Breast epithelium (tissue), 4 donors: ENCODE data around the gene SPNS2. TPM values are rescaled to one million over a fixed set of nuclear protein-coding genes. Genes with fewer than 3 reads are reported as not detected.

Experiments used
- DNase-seq, 2 donors: peaks; one replicate each; pipeline ENCODE4 v3.0.0-alpha.2; 2019; ENCODE audit warnings: low spot score in 2 of 2
- H3K27ac ChIP-seq, 2 donors: fragments of 200-600 bp; sonication (generic) in 1 of 2; one replicate each; pipeline ENCODE4 v1.5.1; 2016 to 2019; ENCODE audit warnings: mild to moderate bottlenecking in 1 of 2
- H3K27me3 ChIP-seq, 2 donors: fragments of 200-600 bp; sonication (generic) in 1 of 2; one replicate each; pipeline versions ENCODE4 v1.5.1 to v1.6.0; 2017 to 2019; ENCODE audit warnings: control low read depth in 1 of 2, mild to moderate bottlenecking in 1 of 2
- H3K36me3 ChIP-seq: fragments of 200-600 bp; one replicate; pipeline ENCODE4 v1.5.1; 2019
- H3K4me1 ChIP-seq, 2 donors: fragments of 200-600 bp; sonication (generic); one replicate each; pipeline ENCODE4 v1.5.1; 2016 to 2019; ENCODE audit warnings: control low read depth in 1 of 2
- H3K4me3 ChIP-seq, 3 donors: fragments of 200-600 bp; sonication (generic); 1 replicate in 2 of 3; 2 replicates in 1 of 3; pipeline ENCODE4 v1.5.1; 2016 to 2019; ENCODE audit warnings: mild to moderate bottlenecking in 3 of 3, moderate library complexity in 2 of 3
- H3K9me3 ChIP-seq, 2 donors: fragments of 200-600 bp; sonication (generic) in 1 of 2; one replicate each; pipeline ENCODE4 v1.5.1; 2016 to 2019; ENCODE audit warnings: control low read depth in 1 of 2
- POLR2A ChIP-seq: fragments of 450-650 bp; IDR thresholded peaks from one replicate; pipeline ENCODE4 v1.6.1; 2016; ENCODE audit warnings: antibody characterized with exemption, mild to moderate bottlenecking, moderate library complexity
- POLR2AphosphoS5 ChIP-seq, 3 donors: sonication (generic); formaldehyde crosslinking; IDR thresholded peaks; one replicate each; pipeline ENCODE4 v1.6.1; 2017; ENCODE audit warnings: antibody characterized with exemption in 3 of 3
- intact Hi-C: fragments of 100-400 bp; cut with DNase I; formaldehyde crosslinking; loops from one replicate; pipeline ENCODE4 v1.15.1; 2023; ENCODE audit warnings: low total_unique reads
- total RNA-seq, 3 donors: library from RNA; depleted of rRNA; stranded (reverse); fragments of >200 nt; gene quantifications; one replicate each; pipeline ENCODE4 v1.1.0, GENCODE V29; 2016
- TF ChIP-seq, protein P1 (sequence below), 3 donors: fragments of 450-650 bp; IDR thresholded peaks; one replicate each; pipeline ENCODE4 v1.5.1; 2016 to 2017; ENCODE audit warnings: antibody characterized with exemption in 3 of 3, mild to moderate bottlenecking in 3 of 3, moderate library complexity in 3 of 3

The SPNS2 gene
- total RNA-seq, 3 donors from 2014 or later, result 5.3 to 14.1 (median 11.5) TPM

DNA sequence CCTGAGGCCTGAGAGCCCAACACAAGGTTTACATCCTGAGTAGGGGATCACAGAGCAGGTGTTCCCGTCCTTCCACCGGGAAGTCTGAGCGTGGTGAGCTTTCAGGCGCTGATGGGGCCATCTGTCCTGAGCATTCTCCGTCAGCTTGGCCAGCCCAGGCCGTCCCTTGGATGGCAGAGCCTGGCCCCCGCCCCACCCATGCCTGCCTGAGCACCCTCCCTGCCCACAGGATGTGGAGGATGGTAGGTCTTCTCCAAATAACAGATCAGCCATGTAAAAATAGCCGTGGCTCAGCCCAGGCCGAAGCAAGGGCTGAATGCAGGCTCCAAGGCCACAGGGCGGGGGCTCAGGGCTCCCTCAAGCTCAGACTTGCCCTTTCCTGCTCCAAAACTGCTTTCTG, 20.2 kb downstream of the SPNS2 start:
- H3K4me3 ChIP-seq, result peak overlapping the region in 1 of 3 donors; percentile 25
- no peak for DNase-seq
- TF ChIP-seq, protein P1, sequence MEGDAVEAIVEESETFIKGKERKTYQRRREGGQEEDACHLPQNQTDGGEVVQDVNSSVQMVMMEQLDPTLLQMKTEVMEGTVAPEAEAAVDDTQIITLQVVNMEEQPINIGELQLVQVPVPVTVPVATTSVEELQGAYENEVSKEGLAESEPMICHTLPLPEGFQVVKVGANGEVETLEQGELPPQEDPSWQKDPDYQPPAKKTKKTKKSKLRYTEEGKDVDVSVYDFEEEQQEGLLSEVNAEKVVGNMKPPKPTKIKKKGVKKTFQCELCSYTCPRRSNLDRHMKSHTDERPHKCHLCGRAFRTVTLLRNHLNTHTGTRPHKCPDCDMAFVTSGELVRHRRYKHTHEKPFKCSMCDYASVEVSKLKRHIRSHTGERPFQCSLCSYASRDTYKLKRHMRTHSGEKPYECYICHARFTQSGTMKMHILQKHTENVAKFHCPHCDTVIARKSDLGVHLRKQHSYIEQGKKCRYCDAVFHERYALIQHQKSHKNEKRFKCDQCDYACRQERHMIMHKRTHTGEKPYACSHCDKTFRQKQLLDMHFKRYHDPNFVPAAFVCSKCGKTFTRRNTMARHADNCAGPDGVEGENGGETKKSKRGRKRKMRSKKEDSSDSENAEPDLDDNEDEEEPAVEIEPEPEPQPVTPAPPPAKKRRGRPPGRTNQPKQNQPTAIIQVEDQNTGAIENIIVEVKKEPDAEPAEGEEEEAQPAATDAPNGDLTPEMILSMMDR (IDR thresholded peaks at IDR 0.05), result no peak
- TF ChIP-seq POLR2A (no peak), POLR2AphosphoS5 (IDR thresholded peaks at IDR 0.05) (no peak)
- no peaks in the 10 kb centered on the region for H3K27me3 ChIP-seq
- peak overlapping the region; percentile 88 to 94 for H3K27ac ChIP-seq
- intact Hi-C loops, result no loop called here
- H3K9me3 ChIP-seq, result no peaks in the 10 kb centered on the region
- peaks cover 0 to 34% of the 10 kb centered on the region in 2 donors for H3K4me1 ChIP-seq
- no peaks in the 10 kb centered on the region for H3K36me3 ChIP-seq

DNA sequence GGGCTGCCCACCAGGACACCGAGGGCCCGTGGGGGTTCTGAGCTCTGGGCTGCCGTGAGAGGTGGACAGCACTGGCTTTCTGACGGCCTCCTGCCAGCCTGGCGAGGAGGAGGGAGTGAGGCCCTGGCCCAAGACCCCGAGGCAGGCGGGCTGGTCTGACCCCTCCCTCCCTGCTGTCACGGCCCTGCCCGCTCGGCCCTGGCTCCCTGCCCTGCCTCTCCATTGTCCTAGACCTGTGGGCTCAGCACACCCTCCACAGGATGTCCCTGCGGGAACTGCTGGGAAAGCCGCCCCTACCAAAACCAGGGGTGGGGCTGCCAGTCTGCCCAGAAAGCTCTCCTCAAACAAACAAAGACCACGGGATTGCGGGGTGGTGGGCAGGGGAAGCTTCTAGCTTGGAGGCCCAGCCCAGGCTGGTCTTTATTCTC, 20.7 kb downstream of the SPNS2 start:
- peak; percentile 75 to 83 for DNase-seq
- TF ChIP-seq POLR2AphosphoS5 (IDR thresholded peaks at IDR 0.05) (no peak), POLR2A (no peak)
- TF ChIP-seq, protein P1 (IDR thresholded peaks at IDR 0.05), result no peak
- Histone ChIP-seq H3K4me3 (peak overlapping the region in 1 of 3 donors; percentile 25), H3K27me3 (no peaks in the 10 kb centered on the region), H3K27ac (peak overlapping the region; percentile 88 to 94), H3K36me3 (no peaks in the 10 kb centered on the region), H3K9me3 (no peaks in the 10 kb centered on the region), H3K4me1 (peaks cover 0 to 29% of the 10 kb centered on the region in 2 donors)
- intact Hi-C loops, result no loop called here

DNA sequence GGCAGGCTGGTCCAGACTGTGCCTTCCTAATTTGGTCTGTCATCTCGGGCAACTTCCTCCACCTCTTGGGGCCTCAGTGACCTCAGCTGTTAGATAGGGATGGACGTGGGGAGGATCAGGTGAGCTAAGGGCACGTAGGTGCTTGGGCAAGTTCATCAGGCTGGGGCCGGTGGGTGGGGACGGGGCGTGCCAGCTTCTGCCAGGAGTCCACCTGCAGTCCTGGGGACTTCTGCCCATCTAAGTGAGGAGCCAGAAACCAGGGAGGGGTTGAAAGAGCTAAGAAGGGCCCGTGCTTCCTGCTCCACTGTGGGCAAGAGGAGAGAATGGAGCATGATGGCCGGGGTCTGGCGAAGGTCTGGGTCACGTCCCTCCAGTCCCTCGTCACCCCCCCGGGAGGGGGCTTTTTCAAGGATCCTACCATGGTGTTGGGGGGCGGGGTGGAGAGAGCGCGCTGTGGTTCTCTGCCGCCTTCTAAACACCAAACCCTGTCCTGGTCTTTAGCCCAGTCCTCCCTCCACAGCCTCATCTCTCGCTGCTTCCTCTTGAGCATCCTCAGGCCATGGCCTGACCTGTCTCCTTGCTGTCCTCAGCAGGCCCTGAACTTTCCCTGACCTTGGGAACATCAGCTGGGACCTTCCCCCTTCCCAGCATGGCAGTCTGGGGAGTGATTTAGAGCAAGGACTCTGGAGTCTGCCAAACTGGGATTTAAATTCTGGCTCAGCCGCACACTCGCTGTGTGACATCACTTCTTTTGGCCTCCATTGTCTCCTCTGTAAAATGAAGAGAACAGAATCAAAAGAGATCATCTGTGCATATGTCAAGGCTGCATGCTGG, 21.6 kb downstream of the SPNS2 start:
- H3K9me3 ChIP-seq, result no peaks in the 10 kb centered on the region
- TF ChIP-seq, protein P1 (IDR thresholded peaks at IDR 0.05), result no peak
- TF ChIP-seq POLR2AphosphoS5 (IDR thresholded peaks at IDR 0.05), result no peak
- TF ChIP-seq POLR2A, result no peak
- intact Hi-C loops, result no loop called here
- H3K36me3 ChIP-seq, result no peaks in the 10 kb centered on the region
- no peak overlapping the region for H3K4me3 ChIP-seq
- H3K4me1 ChIP-seq, result peaks cover 0 to 20% of the 10 kb centered on the region in 2 donors
- peak overlapping the region; percentile 88 to 94 for H3K27ac ChIP-seq
- DNase-seq, result no peak
- no peaks in the 10 kb centered on the region for H3K27me3 ChIP-seq

DNA sequence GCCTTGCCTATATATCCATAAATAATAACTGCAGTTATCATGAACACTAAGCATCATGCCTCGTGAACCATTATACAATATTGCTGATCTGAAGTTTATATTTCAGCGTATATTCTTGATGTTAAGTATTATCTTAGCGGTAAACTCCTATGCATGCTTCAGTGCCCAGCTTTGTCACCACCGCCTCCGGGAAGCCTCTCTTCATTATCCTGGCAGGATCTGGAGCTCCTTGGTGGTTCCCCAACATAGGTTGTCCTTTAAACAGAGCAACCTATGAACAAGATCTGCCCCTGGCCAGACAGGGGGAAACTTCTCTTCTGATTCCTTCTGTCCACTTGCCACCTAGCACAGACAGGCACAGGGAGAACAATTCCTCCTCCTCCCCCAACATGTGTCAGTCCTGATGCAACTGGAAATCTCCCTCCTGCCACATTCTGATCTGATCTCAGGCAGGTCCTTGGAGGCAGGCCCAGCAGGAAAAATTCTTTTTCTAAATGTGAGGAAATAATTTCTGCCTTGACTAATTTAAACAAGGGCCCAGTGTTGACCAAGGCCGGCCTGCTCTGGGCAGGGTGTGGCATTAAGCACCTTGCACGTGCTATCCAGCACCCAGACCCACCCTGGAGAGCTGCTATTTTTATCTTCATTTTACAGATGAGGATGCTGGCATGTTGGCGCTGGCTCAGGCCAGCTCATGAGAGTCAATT, 22.4 kb downstream of the SPNS2 start:
- no peaks in the 10 kb centered on the region for H3K27me3 ChIP-seq
- peak overlapping the region; percentile 88 to 94 for H3K27ac ChIP-seq
- peaks cover 0 to 19% of the 10 kb centered on the region in 2 donors for H3K4me1 ChIP-seq
- no peaks in the 10 kb centered on the region for H3K9me3 ChIP-seq
- TF ChIP-seq POLR2A (no peak), POLR2AphosphoS5 (IDR thresholded peaks at IDR 0.05) (peak in 1 of 3 donors; percentile 65)
- TF ChIP-seq, protein P1 (IDR thresholded peaks at IDR 0.05), result no peak
- no peak overlapping the region for H3K4me3 ChIP-seq
- no peaks in the 10 kb centered on the region for H3K36me3 ChIP-seq
- intact Hi-C loops, result no loop called here
- DNase-seq, result peak in 1 of 2 donors; percentile 82

DNA sequence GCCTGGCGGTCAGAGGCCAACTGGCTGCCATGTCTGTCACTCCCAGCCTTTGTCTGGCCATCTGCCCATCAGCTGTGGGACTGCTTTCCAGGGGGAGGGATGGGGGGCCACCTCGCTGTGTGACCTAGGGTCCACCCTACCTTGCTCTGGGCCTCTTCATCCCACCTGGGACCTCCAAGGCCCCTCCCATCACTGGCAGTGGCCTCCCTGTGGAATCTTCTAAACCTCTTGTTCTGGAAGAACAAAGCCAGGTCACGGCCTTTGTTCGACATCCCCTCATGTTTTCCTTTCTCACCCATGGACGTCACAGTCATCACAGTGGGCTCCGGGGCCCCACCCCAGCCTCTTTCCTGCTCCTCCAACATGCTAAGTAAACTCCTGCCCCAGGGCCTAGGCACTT, 24.0 kb downstream of the SPNS2 start:
- no peak for DNase-seq
- H3K4me3 ChIP-seq, result no peak overlapping the region
- peaks cover 0 to 19% of the 10 kb centered on the region in 2 donors for H3K4me1 ChIP-seq
- H3K36me3 ChIP-seq, result no peaks in the 10 kb centered on the region
- no peaks in the 10 kb centered on the region for H3K27me3 ChIP-seq
- no peaks in the 10 kb centered on the region for H3K9me3 ChIP-seq
- H3K27ac ChIP-seq, result peak overlapping the region; percentile 88 to 94
- no peak for TF ChIP-seq POLR2A
- TF ChIP-seq POLR2AphosphoS5 (IDR thresholded peaks at IDR 0.05), result no peak
- TF ChIP-seq, protein P1 (IDR thresholded peaks at IDR 0.05), result no peak
- intact Hi-C loops, result no loop called here
